GM19035 (cell line): ENCODE measurements around the gene CCSER1.
"Not testable (repeated sequence)": the region's sequence is repeated elsewhere in the genome, so short reads cannot be mapped to it uniquely, and the experiment has no call there.

Experiments used
- ATAC-seq: cut with Tn5 transposase; IDR thresholded peaks from one replicate; pipeline ENCODE4 v1.9.1; 2021; ENCODE audit not compliant: unreplicated experiment

Gene CCSER1

GRCh38 chr4:90425893-90426292, 298.7 kb downstream of the CCSER1 start:
- no peak for ATAC-seq

DNA sequence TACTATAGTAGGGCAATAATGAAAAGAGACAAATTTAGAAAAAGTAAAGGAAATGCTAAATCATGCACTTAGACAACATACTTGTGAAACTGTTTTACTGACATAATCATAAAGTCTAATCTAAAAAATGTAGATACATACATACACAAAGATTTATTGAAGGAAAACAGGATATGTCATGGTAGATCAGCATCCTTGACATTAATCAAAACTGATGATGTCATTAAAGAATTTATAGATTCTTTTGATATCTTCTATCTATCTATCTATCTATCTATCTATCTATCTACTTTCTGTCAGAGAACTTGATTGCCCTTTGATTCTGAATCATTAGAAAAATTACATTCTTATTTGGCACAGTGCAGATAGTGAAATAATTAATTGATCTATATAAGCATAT, 311.3 kb downstream of the CCSER1 start:
- no peak for ATAC-seq

DNA sequence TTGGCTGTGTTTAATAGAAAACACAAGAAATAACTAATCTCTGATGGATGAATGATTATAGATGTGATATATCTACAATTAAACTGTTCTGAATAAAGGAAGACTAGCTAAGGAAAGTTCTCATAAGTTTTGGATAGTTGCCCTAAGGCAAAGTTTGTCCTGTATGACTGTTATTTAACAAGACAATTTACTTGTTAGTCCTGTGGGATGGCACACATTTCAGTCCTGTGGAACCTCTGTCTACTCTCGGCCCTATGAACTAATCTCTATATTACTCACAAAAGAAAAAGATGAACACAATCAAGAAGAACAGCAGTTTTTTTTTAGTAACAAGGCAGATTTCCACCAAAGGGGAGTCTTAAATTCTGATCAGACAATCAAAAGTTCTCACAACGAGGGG, 314.6 kb downstream of the CCSER1 start:
- no peak for ATAC-seq

DNA sequence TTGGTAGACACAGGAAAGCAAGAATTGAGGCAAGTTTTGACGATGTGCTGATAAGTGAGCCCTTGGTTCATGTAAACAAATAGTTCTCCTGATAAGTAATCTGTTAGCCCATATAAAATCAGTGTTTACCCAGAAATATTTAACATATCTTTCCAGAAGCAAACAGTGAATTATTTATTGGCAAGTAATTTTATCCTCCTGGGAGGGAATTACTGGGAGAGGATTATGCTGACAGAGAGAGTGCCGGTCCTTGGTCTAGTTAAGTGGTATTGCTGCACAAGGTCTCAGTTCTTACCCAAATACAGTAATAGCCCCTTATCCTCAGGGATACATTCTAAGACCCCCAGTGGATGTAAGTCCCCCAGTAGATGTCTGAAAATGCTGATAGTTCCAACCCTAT, 315.4 kb downstream of the CCSER1 start:
- no peak for ATAC-seq

DNA sequence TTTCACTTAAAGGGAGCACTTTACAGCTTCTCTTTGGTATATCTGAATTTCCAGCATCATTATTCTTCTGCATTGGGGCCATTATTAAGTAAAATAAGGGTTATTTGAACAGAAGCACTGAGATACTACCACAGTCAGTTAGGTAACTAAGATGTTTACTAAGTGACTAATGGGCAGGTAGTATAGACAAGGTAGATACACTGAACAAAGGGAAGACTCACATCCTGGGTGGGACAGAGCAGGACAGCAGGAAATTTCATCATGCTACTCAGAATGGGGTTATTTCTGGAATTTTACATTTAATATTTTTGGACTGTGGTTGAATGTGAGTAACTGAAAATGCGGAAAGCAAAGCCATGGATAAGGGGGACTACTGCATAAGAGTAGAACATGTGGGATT, 316.0 kb downstream of the CCSER1 start:
- ATAC-seq = no peak

DNA sequence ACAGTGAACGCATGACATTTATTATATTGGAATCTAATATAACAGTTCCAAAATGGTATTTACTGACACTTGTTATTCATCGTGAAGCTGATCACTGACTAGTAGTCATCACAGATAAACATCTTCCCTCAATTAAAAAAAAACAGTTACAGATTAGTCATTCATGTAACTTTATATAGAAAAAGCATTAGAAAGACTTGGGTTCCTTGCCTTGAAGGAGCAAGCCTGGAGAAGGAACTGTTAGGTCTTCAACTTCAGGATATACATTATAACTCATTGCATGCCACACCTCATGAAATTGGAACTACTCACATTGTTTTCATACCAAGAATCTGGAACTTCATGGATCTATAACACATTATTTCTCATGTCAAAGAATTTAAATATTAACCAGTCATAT, 317.7 kb downstream of the CCSER1 start:
- no peak for ATAC-seq

DNA sequence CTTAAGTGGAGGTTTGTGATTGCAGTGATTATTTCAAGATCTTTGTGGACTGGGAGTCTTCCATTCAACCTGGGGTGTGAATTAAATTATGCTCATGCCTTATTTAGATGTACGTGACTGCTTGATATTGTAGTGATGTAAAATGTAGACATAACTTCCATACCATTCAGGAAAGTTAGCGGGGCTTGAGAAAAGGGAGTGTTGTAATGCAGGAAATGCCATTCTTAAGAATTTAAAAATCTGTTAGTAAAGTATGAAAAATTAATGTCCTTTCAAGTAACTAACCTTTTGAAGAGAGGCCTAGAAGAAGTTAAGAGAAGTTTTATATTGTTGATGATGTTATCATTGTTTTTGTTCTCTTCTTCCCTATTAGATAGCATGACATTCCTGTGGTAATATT, 318.2 kb downstream of the CCSER1 start:
- no peak for ATAC-seq

GRCh38 chr4:90449626-90450025, 322.4 kb downstream of the CCSER1 start:
- ATAC-seq = no peak

- no peak for ATAC-seq
These were observed 329.7 kb downstream of the CCSER1 start for GRCh38 chr4:90456891-90457290.

- no peak for ATAC-seq
These were observed 330.6 kb downstream of the CCSER1 start for GRCh38 chr4:90457817-90458216.

GRCh38 chr4:90458576-90458975, 331.4 kb downstream of the CCSER1 start:
- no peak for ATAC-seq

GRCh38 chr4:90474484-90474883, 347.3 kb downstream of the CCSER1 start:
- ATAC-seq = no peak

GRCh38 chr4:90476019-90476418, 348.8 kb downstream of the CCSER1 start:
- ATAC-seq = no peak

DNA sequence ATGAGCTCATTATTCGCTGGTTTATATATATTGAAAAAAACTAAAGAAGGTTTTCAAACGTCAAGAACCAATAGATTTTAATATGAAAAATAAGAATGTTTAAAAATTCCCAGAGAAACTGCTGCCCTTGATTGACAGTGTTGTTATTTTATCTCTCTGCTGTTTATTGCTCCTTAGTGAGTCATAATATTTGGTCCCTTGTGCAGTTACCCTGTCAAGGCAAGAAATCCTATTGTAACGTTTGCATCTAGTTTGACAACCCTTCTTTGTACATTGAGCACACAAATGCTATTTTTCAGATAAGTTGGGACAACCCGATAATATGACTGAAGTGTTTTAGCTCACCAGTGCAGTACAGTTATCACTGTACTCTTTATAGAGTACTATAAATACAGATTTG, 349.4 kb downstream of the CCSER1 start:
- no peak for ATAC-seq

GRCh38 chr4:90484894-90485293, 357.7 kb downstream of the CCSER1 start:
- not testable (repeated sequence) for ATAC-seq

- ATAC-seq = no peak
These were observed 359.2 kb downstream of the CCSER1 start for GRCh38 chr4:90486346-90486745.

DNA sequence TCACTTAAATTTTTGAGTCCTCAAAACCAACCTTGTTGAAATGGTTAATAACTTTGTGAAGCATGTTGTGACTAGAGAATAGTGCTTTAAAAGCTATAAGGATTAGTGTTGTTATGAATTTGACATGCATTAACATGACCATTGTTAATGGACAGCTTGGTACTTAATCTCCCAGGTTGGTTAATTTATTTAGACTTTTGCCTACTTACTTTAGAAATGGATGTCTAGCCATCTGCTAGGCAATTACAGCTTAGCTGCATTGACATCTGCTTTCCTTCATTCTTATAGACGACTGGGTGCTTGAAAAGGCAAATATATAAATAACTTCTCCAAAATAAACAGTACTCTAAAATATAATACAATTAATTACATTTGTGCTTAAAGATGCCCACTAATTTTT, 368.0 kb downstream of the CCSER1 start:
- no peak for ATAC-seq

DNA sequence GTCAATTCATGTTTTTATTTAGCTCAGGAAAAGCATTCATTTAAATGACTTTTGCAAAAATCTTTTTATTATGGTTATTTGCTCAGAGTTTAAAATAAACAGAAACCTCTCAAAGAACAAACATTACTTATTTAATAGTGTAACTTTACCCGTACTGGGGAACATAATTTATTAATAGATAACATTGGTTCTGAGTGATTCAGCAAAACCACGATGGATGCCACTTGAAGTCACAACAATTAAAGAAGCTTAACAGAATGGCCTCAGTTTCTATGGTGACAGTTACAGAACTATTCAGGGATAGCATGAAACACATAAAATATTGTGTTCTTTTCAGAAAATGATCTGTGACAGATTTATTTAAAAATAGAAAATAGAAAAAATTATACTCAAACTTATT, 368.7 kb downstream of the CCSER1 start:
- ATAC-seq = no peak

DNA sequence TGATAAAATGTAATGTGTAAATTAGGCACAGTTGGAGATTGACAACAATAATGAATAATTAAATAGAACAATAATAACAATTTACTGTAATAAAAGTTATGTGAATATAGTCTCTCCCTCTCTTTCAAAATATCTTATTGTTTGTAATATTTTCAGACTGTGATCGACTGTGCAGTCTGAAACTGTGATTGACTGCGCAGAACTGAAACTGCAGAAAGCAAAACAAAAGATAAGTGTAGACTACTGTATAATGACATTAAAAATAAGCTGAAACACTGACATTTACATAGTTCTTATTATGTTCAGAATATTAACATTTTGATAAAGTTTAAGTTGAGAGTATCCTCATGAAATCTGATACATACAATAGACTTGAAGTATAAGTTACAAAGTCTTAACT, 371.0 kb downstream of the CCSER1 start:
- no peak for ATAC-seq

GRCh38 chr4:90503677-90504076, 376.5 kb downstream of the CCSER1 start:
- no peak for ATAC-seq

DNA sequence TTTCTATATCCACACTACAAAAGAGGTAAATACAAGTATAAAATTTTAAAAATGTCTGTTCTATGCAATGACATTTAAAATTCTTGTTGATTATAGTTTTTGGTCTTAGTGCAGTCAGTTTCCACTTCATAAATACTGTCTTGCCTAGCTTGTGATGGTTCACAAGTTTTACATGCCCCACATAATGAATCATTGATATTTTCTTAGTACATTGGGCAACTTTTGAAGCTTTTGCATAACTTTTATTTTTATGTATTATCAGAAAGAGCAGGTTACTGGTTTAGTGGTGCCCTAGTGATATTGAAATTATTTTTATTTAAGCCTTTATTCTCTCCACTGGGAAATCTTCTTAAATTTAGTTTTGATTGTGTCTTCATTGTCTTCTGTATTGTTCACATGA, 388.0 kb downstream of the CCSER1 start:
- no peak for ATAC-seq

- no peak for ATAC-seq
These were observed 401.4 kb downstream of the CCSER1 start for GRCh38 chr4:90528551-90528950.

GRCh38 chr4:90536408-90536807, 409.2 kb downstream of the CCSER1 start:
- ATAC-seq = no peak

DNA sequence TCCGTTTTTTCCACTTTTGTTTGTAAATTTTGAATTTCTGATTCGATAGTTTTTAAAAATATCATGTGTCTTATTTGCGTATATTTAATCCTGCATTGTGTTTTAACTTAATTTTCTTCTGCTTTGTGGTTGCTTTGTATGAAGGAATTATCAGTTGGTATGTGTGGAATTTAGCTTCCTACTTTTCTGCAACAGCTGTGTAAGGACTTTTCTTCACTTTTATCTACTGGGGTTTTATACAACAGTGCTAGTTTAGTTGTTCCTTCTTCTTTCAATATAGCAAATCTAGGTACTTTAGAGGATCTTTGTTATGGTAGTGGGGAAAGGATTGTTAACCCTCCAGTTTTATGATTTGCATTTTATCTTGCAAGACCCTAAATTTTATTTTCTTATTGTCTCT, 410.3 kb downstream of the CCSER1 start:
- no peak for ATAC-seq
